ENCODE measurements around the gene DENND4A.
"Not testable (repeated sequence)": the region's sequence is repeated elsewhere in the genome, so short reads cannot be mapped to it uniquely, and the experiment has no call there.

The DENND4A gene

GRCh38 chr15:65818927-65819562 lies 27.0 kb upstream of the DENND4A start:
- no peak for DNase-seq (ENCODE audit: low read depth)

- no peak for DNase-seq (ENCODE audit: low read depth)
Observed at GRCh38 chr15:65816441-65816840, 24.3 kb upstream of the DENND4A start.

- DNase-seq (ENCODE audit: low read depth): not testable (repeated sequence)
Observed at GRCh38 chr15:65816008-65816407, 23.9 kb upstream of the DENND4A start.

- not testable (repeated sequence) for DNase-seq (ENCODE audit: low read depth)
Observed at GRCh38 chr15:65814271-65814670, 22.2 kb upstream of the DENND4A start.

GRCh38 chr15:65812916-65813315 lies 20.8 kb upstream of the DENND4A start:
- DNase-seq (ENCODE audit: low read depth): no peak

- no peak for DNase-seq (ENCODE audit: low read depth)
Observed at GRCh38 chr15:65812467-65812866, 20.4 kb upstream of the DENND4A start.

- no peak for DNase-seq (ENCODE audit: low read depth)
Observed at GRCh38 chr15:65811835-65812234, 19.7 kb upstream of the DENND4A start.

GRCh38 chr15:65811011-65811733 lies 19.1 kb upstream of the DENND4A start:
- DNase-seq (ENCODE audit: low read depth): not testable (repeated sequence)

GRCh38 chr15:65806397-65806796 lies 14.3 kb upstream of the DENND4A start:
- no peak for DNase-seq (ENCODE audit: low read depth)

GRCh38 chr15:65805019-65805745 lies 13.1 kb upstream of the DENND4A start:
- DNase-seq (ENCODE audit: low read depth): no peak

- DNase-seq (ENCODE audit: low read depth): no peak
Observed at GRCh38 chr15:65804252-65804931, 12.3 kb upstream of the DENND4A start.

GRCh38 chr15:65801229-65801805 lies 9.2 kb upstream of the DENND4A start:
- DNase-seq (ENCODE audit: low read depth): no peak

- no peak for DNase-seq (ENCODE audit: low read depth)
Observed at GRCh38 chr15:65796610-65797078, 4.6 kb upstream of the DENND4A start.

- DNase-seq (ENCODE audit: low read depth): no peak
Observed at GRCh38 chr15:65795663-65796216, 3.6 kb upstream of the DENND4A start.

- DNase-seq (ENCODE audit: low read depth): no peak
Observed at GRCh38 chr15:65793818-65794104, 1.7 kb upstream of the DENND4A start.

GRCh38 chr15:65792988-65793817 lies 1.1 kb upstream of the DENND4A start:
- DNase-seq (ENCODE audit: low read depth): no peak

GRCh38 chr15:65791335-65792137 lies 557 bp downstream of the DENND4A start:
- DNase-seq (ENCODE audit: low read depth): peak; percentile 24

GRCh38 chr15:65790694-65791334 lies 1.3 kb downstream of the DENND4A start:
- no peak for DNase-seq (ENCODE audit: low read depth)

GRCh38 chr15:65789759-65790425 lies 2.2 kb downstream of the DENND4A start:
- DNase-seq (ENCODE audit: low read depth): no peak

Data from activated T-cell treated with anti-CD3 and anti-CD28 coated beads for 1 hour (primary cell).